GM18526 (cell line): ENCODE measurements around the gene S100A1.

Source experiments
- POLR2A ChIP-seq: IDR thresholded peaks from 3 replicates; pipeline ENCODE4 v1.6.1; 2011; ENCODE audit not compliant: insufficient read length; ENCODE audit errors: extremely low read depth

S100A1 gene

GRCh38 chr1:153635872-153636271 lies 7.6 kb downstream of the S100A1 start:
- no peak for TF ChIP-seq POLR2A

- TF ChIP-seq POLR2A, result no peak
These were observed 8.1 kb downstream of the S100A1 start for GRCh38 chr1:153636312-153636711.

GRCh38 chr1:153638261-153638660 lies 10.0 kb downstream of the S100A1 start:
- no peak for TF ChIP-seq POLR2A

- TF ChIP-seq POLR2A, result no peak
These were observed 11.0 kb downstream of the S100A1 start for GRCh38 chr1:153639280-153639679.

DNA sequence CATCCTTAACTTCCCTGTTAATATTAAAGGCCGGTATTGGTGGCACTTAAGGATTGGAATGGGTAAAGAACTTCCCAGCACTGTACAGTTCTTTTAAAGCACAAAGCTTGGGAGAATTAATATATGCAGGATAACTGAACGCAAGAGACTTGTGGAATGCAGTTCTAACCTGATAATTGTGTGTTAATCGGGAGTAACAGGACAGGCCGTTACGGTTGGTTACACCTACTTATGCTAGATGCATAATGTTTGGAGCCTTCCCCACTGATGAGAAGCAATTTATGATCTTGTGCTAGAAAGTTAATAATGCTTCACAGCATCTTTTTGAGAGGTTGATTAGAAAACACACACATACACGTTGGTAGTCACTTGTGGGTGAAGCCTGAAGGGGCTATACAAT lies 12.6 kb downstream of the S100A1 start:
- TF ChIP-seq POLR2A, result no peak

DNA sequence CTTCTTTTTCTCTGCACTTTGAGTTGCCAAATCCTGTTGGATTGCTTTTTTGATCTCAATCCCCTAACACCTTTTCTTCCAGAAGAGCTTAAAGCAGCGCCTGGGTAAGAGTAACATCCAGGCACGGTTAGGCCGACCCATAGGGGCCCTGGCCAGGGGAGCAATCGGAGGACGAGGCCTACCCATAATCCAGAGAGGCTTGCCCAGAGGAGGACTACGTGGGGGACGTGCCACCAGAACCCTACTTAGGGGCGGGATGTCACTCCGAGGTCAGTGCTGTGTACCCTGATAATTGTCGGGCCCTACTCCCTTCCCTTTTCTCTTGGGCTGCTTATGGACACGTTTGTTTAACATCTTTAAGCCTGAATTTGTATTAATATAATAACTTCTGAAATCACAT lies 13.9 kb downstream of the S100A1 start:
- TF ChIP-seq POLR2A, result no peak

DNA sequence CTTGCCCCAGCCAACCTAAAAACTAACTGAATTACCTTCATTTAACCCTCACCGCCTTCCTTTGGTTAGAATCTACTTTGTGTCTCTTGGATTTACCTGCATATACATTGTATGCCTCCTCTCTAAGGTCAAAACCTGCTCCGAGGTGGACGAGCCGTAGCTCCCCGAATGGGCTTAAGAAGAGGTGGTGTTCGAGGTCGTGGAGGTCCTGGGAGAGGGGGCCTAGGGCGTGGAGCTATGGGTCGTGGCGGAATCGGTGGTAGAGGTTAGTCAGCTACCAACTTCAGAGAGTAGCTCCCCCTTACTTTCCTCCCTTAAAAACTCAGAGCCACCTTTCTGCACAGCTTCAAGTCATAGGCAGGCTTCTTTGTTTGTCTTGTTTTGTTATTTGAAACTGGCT lies 14.9 kb downstream of the S100A1 start:
- no peak for TF ChIP-seq POLR2A

GRCh38 chr1:153643816-153644215 lies 15.6 kb downstream of the S100A1 start:
- TF ChIP-seq POLR2A, result no peak

GRCh38 chr1:153646672-153647345 lies 18.6 kb downstream of the S100A1 start:
- TF ChIP-seq POLR2A, result no peak

DNA sequence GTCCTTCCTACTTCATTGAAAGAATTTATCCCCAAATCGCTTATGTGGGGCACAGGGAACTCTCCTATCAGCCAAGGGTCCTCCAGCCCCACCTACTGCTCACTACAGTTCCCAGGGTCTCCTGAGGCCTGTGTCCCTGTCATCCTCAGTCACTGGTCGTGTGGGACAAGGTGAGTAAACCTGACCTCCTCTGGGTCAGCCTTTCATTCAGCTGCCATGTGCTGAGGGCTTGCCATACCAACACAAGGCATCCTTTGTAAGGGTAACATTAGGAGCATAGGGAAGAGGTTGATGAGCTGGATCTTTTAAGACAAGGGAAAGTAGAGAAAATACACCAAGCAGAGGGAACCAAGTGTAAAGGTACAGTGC lies 19.1 kb downstream of the S100A1 start:
- no peak for TF ChIP-seq POLR2A

DNA sequence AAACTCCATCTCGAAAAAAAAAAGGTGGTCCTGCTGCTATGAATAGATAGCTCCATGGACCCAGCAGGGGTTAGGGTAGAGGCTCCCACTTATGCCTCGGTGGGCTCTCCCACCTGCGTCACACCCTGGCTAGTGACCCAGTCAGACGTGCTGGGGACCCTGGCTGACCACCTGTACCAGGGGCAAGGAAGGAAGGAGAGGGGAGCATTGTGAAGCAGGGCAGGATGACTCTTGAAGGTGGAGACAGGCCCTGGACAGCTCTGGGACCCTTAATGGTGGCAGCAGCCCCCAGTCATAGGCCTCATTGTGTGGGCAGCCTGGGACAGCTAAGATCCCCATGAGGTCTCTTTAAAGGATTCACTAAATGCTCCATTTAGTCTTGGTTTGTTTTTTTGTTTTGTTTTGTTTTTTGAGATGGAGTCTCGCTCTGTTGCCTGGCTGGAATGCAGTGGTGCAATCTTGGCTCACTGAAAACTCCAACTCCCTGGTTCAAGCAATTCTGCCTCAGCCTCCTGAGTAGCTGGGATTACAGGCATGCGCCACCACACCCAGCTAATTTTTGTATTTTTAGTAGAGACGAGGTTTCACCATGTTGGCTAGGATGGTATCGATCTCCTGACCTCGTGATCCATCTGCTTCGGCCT lies 19.9 kb downstream of the S100A1 start:
- TF ChIP-seq POLR2A, result no peak

DNA sequence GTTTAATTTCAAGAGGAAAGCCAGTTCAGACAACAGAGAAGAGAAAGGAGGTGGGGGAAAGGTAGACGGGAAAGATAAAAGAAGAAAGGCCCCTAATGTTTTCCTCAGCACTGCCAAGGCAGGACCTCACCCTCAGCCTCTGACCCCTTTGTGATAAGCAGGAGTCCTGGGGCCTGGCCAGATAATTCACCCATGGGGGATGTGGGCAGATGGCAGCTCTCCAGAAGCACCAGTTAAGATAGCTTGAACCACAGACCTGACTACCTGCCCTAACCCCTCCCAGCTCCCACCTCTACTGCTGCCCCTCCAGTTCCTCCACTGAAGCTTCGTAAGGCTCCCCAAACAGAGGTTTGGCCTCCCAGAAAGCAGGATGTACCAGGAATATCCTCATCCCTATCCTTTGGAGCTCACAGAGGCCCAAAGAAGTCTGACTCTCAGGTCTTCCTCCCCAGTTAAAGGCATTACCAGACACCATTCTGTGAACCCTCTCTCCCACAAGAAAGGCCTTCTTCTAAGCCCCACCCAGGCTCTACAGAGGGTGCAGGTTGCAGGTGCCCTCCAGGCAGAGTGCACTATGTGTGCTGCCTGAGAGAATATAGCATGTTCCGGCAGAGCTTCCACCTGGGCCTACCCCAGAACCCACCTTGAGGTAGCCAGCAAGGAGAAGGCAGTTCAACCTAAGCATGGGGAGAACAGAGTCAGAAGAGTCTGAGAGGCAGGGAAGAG lies 21.1 kb downstream of the S100A1 start:
- no peak for TF ChIP-seq POLR2A

DNA sequence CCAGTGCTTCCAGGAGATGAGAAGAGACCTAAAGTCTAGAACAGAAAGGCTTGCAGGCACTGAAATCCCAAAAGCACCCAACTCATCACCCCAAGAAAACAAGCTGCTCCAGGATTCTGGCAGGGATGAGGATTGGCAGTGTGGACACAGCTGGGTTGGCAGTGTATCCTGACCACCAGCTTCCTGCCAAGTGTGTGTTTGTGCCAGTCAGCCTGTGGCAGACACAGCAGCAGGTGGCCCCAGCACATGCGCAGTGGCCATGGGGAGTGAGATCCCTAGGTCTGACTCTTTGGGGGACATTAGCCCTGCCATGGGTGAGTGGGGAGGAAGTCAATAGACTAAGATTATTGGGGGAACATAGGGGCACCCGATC lies 21.6 kb downstream of the S100A1 start:
- no peak for TF ChIP-seq POLR2A

GRCh38 chr1:153651771-153652170 lies 23.5 kb downstream of the S100A1 start:
- no peak for TF ChIP-seq POLR2A

- TF ChIP-seq POLR2A, result no peak
These were observed 24.7 kb downstream of the S100A1 start for GRCh38 chr1:153652805-153653500.

GRCh38 chr1:153655333-153655732 lies 27.1 kb downstream of the S100A1 start:
- no peak for TF ChIP-seq POLR2A
